GM12875 (cell line): ENCODE data around the gene GDF15.

Experiments used
- H3K4me3 ChIP-seq: one replicate; pipeline ENCODE4 v1.5.1; 2011; ENCODE audit warnings: low read depth, low read length, control low read depth
- TF ChIP-seq, protein P1 (sequence below): IDR thresholded peaks from 2 replicates; pipeline ENCODE4 v1.5.1; 2011; ENCODE audit warnings: low read depth, mild to moderate bottlenecking, control low read depth, inconsistent platforms, low read length, moderate library complexity, borderline replicate concordance; ENCODE audit not compliant: insufficient read depth

GDF15 gene

DNA sequence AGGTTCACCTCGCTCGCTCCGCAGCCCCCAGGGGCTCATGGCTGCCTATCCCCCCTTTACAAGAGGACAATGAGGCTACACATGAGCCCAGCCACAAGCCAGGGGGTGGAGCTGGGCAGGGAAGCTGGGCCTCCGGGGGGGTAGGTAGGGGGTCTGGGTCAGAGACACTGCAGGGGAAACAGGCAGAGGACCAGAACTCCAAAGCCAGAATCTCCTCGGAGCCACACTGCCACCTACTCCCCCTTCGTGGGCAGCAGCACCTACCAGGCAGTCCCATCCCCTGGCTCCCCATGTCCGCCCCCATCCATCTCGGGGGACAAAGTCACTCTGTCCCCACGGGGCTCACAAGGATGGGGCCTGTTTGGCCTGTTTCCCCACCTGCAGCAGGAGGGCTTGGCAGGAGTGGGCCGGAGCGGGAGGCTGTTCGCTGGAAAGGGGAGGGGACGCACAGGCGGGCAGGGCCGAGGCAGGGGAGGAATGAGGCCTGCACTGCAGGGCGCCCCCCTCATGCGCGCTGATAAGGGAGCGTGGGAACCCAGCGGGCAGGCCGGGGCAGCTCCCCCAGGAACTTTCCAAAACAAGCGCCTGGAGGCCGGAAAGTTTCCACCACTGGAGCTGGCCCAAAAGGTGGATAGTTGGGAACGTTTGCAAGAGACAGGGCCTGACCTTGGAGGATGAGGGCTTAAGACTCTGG is 52.5 kb downstream of the GDF15 start:
- no peak overlapping the region for H3K4me3 ChIP-seq
- TF ChIP-seq, protein P1, sequence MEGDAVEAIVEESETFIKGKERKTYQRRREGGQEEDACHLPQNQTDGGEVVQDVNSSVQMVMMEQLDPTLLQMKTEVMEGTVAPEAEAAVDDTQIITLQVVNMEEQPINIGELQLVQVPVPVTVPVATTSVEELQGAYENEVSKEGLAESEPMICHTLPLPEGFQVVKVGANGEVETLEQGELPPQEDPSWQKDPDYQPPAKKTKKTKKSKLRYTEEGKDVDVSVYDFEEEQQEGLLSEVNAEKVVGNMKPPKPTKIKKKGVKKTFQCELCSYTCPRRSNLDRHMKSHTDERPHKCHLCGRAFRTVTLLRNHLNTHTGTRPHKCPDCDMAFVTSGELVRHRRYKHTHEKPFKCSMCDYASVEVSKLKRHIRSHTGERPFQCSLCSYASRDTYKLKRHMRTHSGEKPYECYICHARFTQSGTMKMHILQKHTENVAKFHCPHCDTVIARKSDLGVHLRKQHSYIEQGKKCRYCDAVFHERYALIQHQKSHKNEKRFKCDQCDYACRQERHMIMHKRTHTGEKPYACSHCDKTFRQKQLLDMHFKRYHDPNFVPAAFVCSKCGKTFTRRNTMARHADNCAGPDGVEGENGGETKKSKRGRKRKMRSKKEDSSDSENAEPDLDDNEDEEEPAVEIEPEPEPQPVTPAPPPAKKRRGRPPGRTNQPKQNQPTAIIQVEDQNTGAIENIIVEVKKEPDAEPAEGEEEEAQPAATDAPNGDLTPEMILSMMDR = no peak
